ENCODE results near the gene CFTR. TPM values are rescaled to one million over a fixed set of nuclear protein-coding genes. Genes with fewer than 3 reads are reported as not detected.

CFTR gene
- total RNA-seq, 1 experiment from 2014 or later: 1.2 TPM

GRCh38 chr7:117458977-117459583 is 20.7 kb upstream of the CFTR start:
- H3K56ac ChIP-seq (ENCODE audit: insufficient read length, low read depth, low read length): no peak overlapping the region

More at GRCh38 chr7:117458977-117459583, 20.7 kb upstream of the CFTR start:
- Histone ChIP-seq H4K8ac (replicated peaks; ENCODE audit: insufficient read length, low read depth, low read length) (no peak overlapping the region), H2BK20ac (ENCODE audit: low read depth, low read length, poor library complexity, severe bottlenecking) (no peak overlapping the region), H2BK12ac (ENCODE audit: insufficient read length, low read depth, low read length) (no peak overlapping the region), H3K18ac (ENCODE audit: insufficient read length, low read depth, low read length) (no peak overlapping the region), H4K91ac (ENCODE audit: insufficient read length, low read depth, low read length) (no peak overlapping the region), H3K9ac (ENCODE audit: extremely low read depth, insufficient read length, low read length) (no peak overlapping the region), H2AFZ (ENCODE audit: low read length) (no peak overlapping the region), H3K4ac (ENCODE audit: low read depth, low read length) (no peak overlapping the region), H3K27ac (ENCODE audit: insufficient read length, low read depth, low read length) (no peak overlapping the region), H3K27me3 (ENCODE audit: insufficient read depth, low read length) (no peaks in the 10 kb centered on the region), H4K20me1 (ENCODE audit: control insufficient read depth, insufficient read depth, insufficient read length) (no peaks in the 10 kb centered on the region), H3K14ac (ENCODE audit: insufficient read depth, low read length) (no peak overlapping the region), H3K79me2 (ENCODE audit: insufficient read depth, low read length) (no peaks in the 10 kb centered on the region), H2AK5ac (ENCODE audit: insufficient read length, low read length) (no peak overlapping the region), H3K4me2 (ENCODE audit: insufficient read depth, insufficient read length, low read length) (no peak overlapping the region), H2BK5ac (ENCODE audit: insufficient read length, low read length) (no peak overlapping the region), H3K9me3 (ENCODE audit: control insufficient read depth, low read depth, low read length) (no peaks in the 10 kb centered on the region), H3K79me1 (ENCODE audit: insufficient read depth, low read depth, low read length, poor library complexity, severe bottlenecking) (no peaks in the 10 kb centered on the region), H3T11ph (ENCODE audit: low read length) (no peak overlapping the region), H3K23ac (ENCODE audit: insufficient read length, low read depth, low read length) (no peak overlapping the region), H2BK15ac (ENCODE audit: low read depth, low read length) (no peak overlapping the region), H2BK120ac (ENCODE audit: low read depth, low read length, poor library complexity, severe bottlenecking) (no peak overlapping the region), H3K4me1 (ENCODE audit: insufficient read depth, low read length) (no peaks in the 10 kb centered on the region), H4K5ac (ENCODE audit: insufficient read length, low read depth, low read length) (no peak overlapping the region), H3K23me2 (ENCODE audit: insufficient read length, low read depth, low read length, poor library complexity, severe bottlenecking) (no peaks in the 10 kb centered on the region)
- no peak overlapping the region for H3K4me3 Mint-ChIP-seq
- no peaks in the 10 kb centered on the region for H3K27me3 Mint-ChIP-seq (ENCODE audit: low read depth)
- no peak overlapping the region for H3K27ac Mint-ChIP-seq
- H3K36me3 Mint-ChIP-seq (ENCODE audit: insufficient read depth in 1 of 3, low read depth in 3 of 3): no peaks in the 10 kb centered on the region; a peak in 1 of 7 replicates
- DNase-seq: no peak
- peak; percentile 80 for TF ChIP-seq CTCF (conservative IDR thresholded peaks at IDR 0.05)
- H3K9me3 Mint-ChIP-seq: peaks cover 4 to 8% of the 10 kb centered on the region in 2 experiments; a peak in 2 of 5 replicates
- no peaks in the 10 kb centered on the region for H3K4me1 Mint-ChIP-seq
- no CpG with 5 or more reads among the region's 3 CpGs for WGBS (ENCODE audit: extremely low coverage, insufficient read length, low lambda C conversion rate)
